PC-9 (cell line): ENCODE measurements around the gene CCNY. TPM values are rescaled to one million over a fixed set of nuclear protein-coding genes. Genes with fewer than 3 reads are reported as not detected.

Experiments
- BruUV-seq: library from RNA; stranded (reverse); fragments of 400-500 nt; replicated peaks from 2 replicates; lab custom pipeline; 2021; lab: Mats Ljungman, UMichigan
- CTCF ChIA-PET: fragments of 300-600 bp; sonication (Branson Sonifier 250); formaldehyde crosslinking; loops from one replicate; lab custom pipeline; 2022; ENCODE audit warnings: antibody characterized with exemption; lab: Charles Lee
- POLR2A ChIA-PET: fragments of 300-600 bp; sonication (Branson Sonifier 250); formaldehyde crosslinking; loops from one replicate; lab custom pipeline; 2022; ENCODE audit warnings: antibody characterized with exemption; ENCODE audit not compliant: unreplicated experiment; lab: Charles Lee
- DNase-seq, 2 experiments: peaks; one replicate each; pipeline versions ENCODE4 v3.0.0 to v3.0.0-alpha.2; 2015 to 2022; ENCODE audit warnings: mixed read lengths in 1 of 2
- H2AFZ ChIP-seq: fragments of 200-600 bp; sonication (generic); 2 replicates; pipeline ENCODE4 v1.8.1; 2017; ENCODE audit warnings: antibody characterized with exemption
- H3F3A ChIP-seq: fragments of 200-600 bp; sonication (generic); 2 replicates; pipeline ENCODE4 v1.8.1; 2017; ENCODE audit warnings: antibody characterized with exemption, mild to moderate bottlenecking, low read depth; ENCODE audit not compliant: insufficient read depth
- H3K27ac ChIP-seq: fragments of 200-600 bp; sonication (generic); 2 replicates; pipeline ENCODE4 v1.6.1; 2016; ENCODE audit warnings: mixed run types
- H3K27me3 ChIP-seq: fragments of 200-600 bp; sonication (generic); 2 replicates; pipeline ENCODE4 v1.6.1; 2016; ENCODE audit warnings: low read depth, mixed run types; ENCODE audit not compliant: insufficient read depth
- H3K36me3 ChIP-seq: fragments of 200-600 bp; sonication (generic); 2 replicates; pipeline ENCODE4 v1.6.1; 2016; ENCODE audit warnings: low read depth, mixed run types
- H3K4me1 ChIP-seq: fragments of 200-600 bp; sonication (generic); replicated peaks from 2 replicates; pipeline ENCODE4 v1.6.1; 2016; ENCODE audit warnings: mixed run types; ENCODE audit not compliant: insufficient read depth
- H3K4me2 ChIP-seq: fragments of 200-600 bp; sonication (generic); 2 replicates; pipeline ENCODE4 v1.6.1; 2017; ENCODE audit warnings: mixed run types
- H3K4me3 ChIP-seq: fragments of 200-600 bp; sonication (generic); 2 replicates; pipeline ENCODE4 v1.6.1; 2016; ENCODE audit warnings: mixed run types
- H3K79me2 ChIP-seq: fragments of 200-600 bp; sonication (generic); 2 replicates; pipeline ENCODE4 v1.6.1; 2017; ENCODE audit warnings: low read depth, mixed run types
- H3K9me2 ChIP-seq: fragments of 200-600 bp; sonication (generic); 2 replicates; pipeline ENCODE4 v1.8.1; 2017; ENCODE audit warnings: mild to moderate bottlenecking; ENCODE audit not compliant: insufficient read depth
- H3K9me3 ChIP-seq: fragments of 200-600 bp; sonication (generic); 2 replicates; pipeline ENCODE4 v1.8.1; 2016; ENCODE audit warnings: low read depth; ENCODE audit not compliant: insufficient read depth
- H4K20me1 ChIP-seq: fragments of 200-600 bp; sonication (generic); 2 replicates; pipeline ENCODE4 v1.8.1; 2017; ENCODE audit not compliant: insufficient read depth
- CTCF ChIP-seq: fragments of 200-600 bp; sonication (generic); conservative IDR thresholded peaks from 2 replicates; pipeline ENCODE4 v1.6.1; 2017; ENCODE audit warnings: mixed run types, antibody characterized with exemption, mild to moderate bottlenecking, moderate library complexity
- EZH2 ChIP-seq: fragments of 200-600 bp; sonication (generic); IDR thresholded peaks from 2 replicates; pipeline ENCODE4 v1.8.0; 2017; ENCODE audit warnings: antibody characterized with exemption, low read depth
- intact Hi-C: fragments of 100-400 bp; cut with micrococcal nuclease; formaldehyde crosslinking; loops from one replicate; pipeline ENCODE4 v1.10.0; 2022; ENCODE audit not compliant: unreplicated experiment
- total RNA-seq: library from RNA; stranded (reverse); gene quantifications from 2 replicates; pipeline ENCODE4 v1.2.3, GENCODE V29; 2021

CCNY gene
- total RNA-seq, 1 experiment from 2014 or later = 69.5 TPM

DNA sequence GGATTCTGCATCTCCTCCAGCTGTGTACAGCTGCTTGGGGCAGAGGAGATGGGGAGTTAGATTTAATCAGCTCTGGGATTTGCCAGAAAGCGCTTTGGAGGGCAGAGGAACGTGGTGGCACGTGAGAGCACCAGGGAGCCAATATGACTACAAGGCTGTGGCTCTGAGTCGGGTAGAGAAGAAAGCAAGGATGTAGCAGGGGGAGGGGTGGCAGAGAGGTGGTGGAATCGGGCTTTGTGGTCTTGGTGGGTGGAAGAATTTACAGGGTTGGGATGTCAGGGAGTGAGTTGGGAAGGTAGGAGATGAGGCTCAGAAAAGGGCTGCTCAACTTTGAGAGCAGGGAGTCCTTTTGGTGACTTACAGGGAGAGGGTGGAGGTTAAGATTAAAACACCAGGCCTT is 113.6 kb downstream of the CCNY start:
- H3K9me3 ChIP-seq = no peaks in the 10 kb centered on the region
- no peak overlapping the region for H3K4me3 ChIP-seq
- no peaks in the 10 kb centered on the region for H3K36me3 ChIP-seq
- no peak overlapping the region for H3K27ac ChIP-seq
- no peak overlapping the region for H2AFZ ChIP-seq
- no peak overlapping the region for H3K4me2 ChIP-seq
- intact Hi-C loops = loop anchor here (2.0 to 5.0 kb wide), 2 partner anchors 78 to 97 kb away; no protein-coding TSS in a partner anchor
- BruUV-seq = no TSS peak
- H3K4me1 ChIP-seq = peaks cover 39% of the 10 kb centered on the region
- TF ChIP-seq EZH2 (no peak), CTCF (no peak)
- POLR2A ChIA-PET = interaction anchor here (0.6 kb wide), 1 partner anchor 733 kb away, joined by 7 read pairs; no protein-coding TSS in a partner anchor
- DNase-seq = no peak
- peaks cover 74% of the 10 kb centered on the region for H3K79me2 ChIP-seq
- CTCF ChIA-PET = no interaction called here
- no peaks in the 10 kb centered on the region; the same call in 1 of the 2 replicates for H4K20me1 ChIP-seq
- no peaks in the 10 kb centered on the region for H3K9me2 ChIP-seq
- H3K27me3 ChIP-seq = no peaks in the 10 kb centered on the region
- H3F3A ChIP-seq = peaks cover 24% of the 10 kb centered on the region

GRCh38 chr10:35451151-35452016 is 115.1 kb downstream of the CCNY start:
- BruUV-seq = no TSS peak
- no peaks in the 10 kb centered on the region for H3K9me3 ChIP-seq
- H2AFZ ChIP-seq = no peak overlapping the region
- no peak overlapping the region for H3K4me3 ChIP-seq
- no peaks in the 10 kb centered on the region for H3K36me3 ChIP-seq
- no peak overlapping the region for H3K4me2 ChIP-seq
- H3K27ac ChIP-seq = no peak overlapping the region
- no peaks in the 10 kb centered on the region for H3K9me2 ChIP-seq
- H3K27me3 ChIP-seq = no peaks in the 10 kb centered on the region
- intact Hi-C loops = no loop called here
- ChIA-PET POLR2A (no interaction called here), CTCF (no interaction called here)
- peaks cover 24% of the 10 kb centered on the region for H3F3A ChIP-seq
- peaks cover 62% of the 10 kb centered on the region for H3K79me2 ChIP-seq
- H4K20me1 ChIP-seq = no peaks in the 10 kb centered on the region; the same call in 1 of the 2 replicates
- no peak for DNase-seq
- H3K4me1 ChIP-seq = peaks cover 39% of the 10 kb centered on the region
- TF ChIP-seq CTCF (no peak), EZH2 (no peak)

- Histone ChIP-seq H4K20me1 (no peaks in the 10 kb centered on the region; the same call in 1 of the 2 replicates), H3K9me3 (no peaks in the 10 kb centered on the region), H3K4me3 (no peak overlapping the region), H3K9me2 (no peaks in the 10 kb centered on the region), H3K36me3 (no peaks in the 10 kb centered on the region), H2AFZ (no peak overlapping the region), H3K79me2 (peaks cover 62% of the 10 kb centered on the region), H3K27me3 (no peaks in the 10 kb centered on the region), H3K4me1 (peaks cover 35% of the 10 kb centered on the region), H3K27ac (no peak overlapping the region), H3F3A (peaks cover 17% of the 10 kb centered on the region), H3K4me2 (no peak overlapping the region)
- CTCF ChIA-PET = no interaction called here
- no TSS peak for BruUV-seq
- TF ChIP-seq EZH2 = no peak
- TF ChIP-seq CTCF = no peak
- POLR2A ChIA-PET = no interaction called here
- intact Hi-C loops = no loop called here
- no peak for DNase-seq
These were observed 115.9 kb downstream of the CCNY start for GRCh38 chr10:35452171-35452570.
